NCI-H69 (cell line): ENCODE data around the gene PALMD.

Source experiments
- DNase-seq: peaks from one replicate; lab custom pipeline; 2025; lab: John Stamatoyannopoulos, UW

The PALMD gene

GRCh38 chr1:99697580-99697979 is 51.7 kb downstream of the PALMD start:
- no peak for DNase-seq

DNA sequence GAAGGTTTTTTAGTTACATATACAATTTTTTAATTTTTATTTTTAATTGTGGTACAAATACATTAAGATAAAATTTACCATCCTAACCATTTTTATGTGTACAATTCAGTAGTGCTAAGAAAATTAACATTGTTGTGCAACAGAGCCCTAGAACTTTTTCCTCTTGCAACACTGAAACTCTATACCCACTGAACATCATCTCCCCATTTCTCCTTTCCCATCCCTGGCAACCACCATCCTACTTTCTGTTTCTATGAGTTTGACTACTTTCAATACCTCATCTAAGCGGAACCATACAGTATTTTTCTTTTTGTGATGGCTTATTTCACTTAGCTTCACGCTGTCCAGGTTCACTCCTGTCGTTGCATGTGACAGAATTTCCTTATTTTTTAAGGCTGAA is 54.1 kb downstream of the PALMD start:
- no peak for DNase-seq

DNA sequence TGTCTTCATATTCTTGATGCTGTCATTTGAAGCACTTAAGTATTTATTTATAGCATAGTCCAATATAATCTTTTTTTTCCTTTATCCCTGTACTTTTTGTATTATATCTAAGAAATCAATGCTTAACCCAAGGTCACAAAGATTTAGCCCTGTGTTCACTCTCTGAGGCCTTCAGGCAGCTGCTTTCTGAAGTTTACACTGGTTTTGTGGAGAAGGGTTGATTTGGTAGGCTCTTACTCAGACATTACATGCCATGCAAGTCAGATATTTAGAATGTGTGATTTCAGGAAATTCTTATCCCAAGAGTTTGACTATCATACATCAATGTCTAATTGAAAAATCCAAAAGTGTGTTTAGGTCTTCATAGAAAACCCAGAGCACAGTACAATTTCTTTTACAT is 56.3 kb downstream of the PALMD start:
- DNase-seq, result no peak

DNA sequence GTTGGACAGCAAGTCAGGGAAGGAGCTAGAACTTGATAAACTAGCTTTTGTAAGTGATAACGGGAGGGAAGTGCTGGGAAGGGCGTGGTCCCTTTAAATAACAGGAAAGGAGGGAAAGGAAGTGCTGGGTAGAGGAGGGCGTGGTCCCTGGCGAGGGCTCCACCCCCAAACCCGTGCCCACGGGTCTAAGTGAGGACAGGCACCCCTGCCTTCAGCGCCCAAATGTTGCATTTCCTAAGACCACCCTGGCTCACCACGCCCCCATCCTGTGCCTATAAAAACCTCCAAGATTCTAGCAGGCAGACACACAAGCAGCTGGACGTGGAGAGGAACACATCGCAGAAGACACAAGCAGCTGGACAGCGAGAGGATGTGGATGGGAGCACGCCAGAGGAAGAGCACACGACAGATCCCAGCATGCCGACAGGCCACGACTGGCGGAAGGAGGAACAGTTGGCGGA is 58.5 kb downstream of the PALMD start:
- DNase-seq, result peak; percentile 70

DNA sequence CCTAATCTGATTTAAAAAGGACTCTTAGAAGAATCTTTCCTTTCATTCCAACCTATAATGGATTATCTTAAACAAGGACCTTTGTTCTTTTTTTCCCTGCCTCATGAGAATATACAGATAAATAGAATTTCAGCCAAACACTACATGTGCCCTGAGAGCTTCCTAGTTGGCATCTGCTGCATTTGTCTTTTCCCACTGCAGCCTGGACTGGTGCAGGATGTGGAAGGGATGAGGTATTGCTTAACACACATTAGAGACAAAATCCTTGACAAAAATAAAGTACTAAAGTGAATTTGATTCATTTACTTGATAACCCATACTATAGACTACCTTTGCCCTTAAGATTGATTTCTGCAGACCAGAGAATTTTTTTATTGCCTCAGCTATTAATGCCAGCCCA is 59.5 kb downstream of the PALMD start:
- no peak for DNase-seq

GRCh38 chr1:99707535-99708142 is 61.7 kb downstream of the PALMD start:
- peak; percentile 62 for DNase-seq

DNA sequence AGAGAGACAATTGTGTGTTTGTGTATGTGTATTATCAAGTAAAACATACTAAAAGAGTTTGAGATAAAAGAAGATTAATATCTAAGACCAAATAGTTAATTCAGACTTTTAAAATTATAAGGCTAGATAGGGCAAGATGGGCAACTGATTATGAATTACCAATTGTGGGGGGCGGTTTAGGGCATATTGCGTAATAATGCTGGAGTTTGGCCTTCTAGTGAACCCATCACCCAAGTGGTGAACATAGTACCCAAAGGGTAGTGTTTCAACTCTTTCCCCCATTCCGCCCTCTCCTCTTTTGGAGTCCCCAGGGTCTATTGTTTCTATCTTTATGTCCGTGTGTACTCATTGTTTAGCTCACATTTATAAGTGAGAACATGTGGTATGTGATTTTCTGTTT is 65.1 kb downstream of the PALMD start:
- no peak for DNase-seq

- DNase-seq, result no peak
Measured at GRCh38 chr1:99713006-99713405, 67.1 kb downstream of the PALMD start.

DNA sequence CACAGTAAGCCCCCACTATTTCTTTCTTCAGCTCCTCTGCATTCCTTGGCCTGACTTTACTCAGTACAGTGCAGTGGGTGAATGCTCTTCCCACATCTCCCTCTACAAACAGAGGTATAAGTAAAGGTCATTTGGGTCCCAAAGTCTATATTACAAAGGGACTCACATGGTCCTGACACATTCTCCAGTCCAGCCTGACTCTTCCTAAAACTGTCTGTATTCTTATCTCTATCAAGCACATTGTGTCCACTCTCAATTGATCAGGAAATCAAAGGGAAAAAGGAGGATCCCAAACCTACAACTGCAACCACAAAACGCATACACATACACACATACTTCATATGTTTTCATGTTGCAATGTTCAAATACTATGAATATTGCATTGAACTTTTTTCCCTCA is 71.1 kb downstream of the PALMD start:
- no peak for DNase-seq

- no peak for DNase-seq
Measured at GRCh38 chr1:99723251-99723650, 77.3 kb downstream of the PALMD start.

DNA sequence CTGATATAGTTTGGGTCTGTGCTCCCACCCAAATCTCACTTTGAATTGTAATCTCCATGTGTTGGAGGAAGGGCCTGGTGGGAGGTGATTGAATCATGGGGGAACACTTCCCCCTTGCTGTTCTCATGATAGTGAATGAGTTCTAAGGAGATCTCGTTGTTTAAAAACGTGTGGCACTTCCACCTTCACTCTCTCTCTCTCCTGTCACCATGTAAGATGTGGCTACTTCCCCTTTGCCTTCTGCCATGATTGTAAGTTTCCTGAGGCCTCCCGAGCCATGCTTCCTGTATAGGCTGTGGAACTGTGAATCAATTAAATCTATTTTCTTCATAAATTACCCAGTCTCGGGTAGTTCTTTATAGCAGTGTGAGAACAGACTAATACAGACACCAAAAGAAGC is 80.1 kb downstream of the PALMD start:
- DNase-seq, result no peak

GRCh38 chr1:99726407-99726806 is 80.5 kb downstream of the PALMD start:
- DNase-seq, result no peak

GRCh38 chr1:99726818-99727217 is 80.9 kb downstream of the PALMD start:
- DNase-seq, result no peak

DNA sequence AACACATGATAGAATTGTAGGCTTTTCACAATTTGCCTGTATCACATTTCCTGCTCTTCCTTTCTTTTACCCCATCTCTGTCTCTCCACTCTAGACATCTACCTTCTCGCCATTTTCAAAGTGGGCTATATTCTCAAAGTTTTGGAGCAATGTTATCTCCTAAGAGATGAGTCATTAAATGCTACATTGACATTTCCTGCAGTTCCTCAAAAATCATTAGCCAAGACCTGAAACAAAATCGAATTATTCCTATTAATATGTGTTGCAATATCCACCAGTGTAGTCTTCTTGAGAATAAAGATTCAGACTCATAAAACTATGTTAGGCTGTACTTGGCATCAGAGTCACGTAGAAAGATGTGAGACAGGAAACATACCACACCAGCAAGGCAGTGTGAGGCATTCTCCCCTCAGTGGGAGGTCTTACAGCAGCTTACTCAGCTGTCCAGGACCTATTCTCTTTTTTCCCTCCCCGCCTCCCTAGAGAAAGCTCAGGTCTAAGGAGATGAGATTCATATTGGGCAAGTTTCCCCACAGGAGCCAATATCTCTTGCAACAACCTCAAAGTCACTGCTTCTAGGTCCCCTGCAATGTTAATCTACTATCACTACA is 81.8 kb downstream of the PALMD start:
- peak; percentile 70 for DNase-seq

DNA sequence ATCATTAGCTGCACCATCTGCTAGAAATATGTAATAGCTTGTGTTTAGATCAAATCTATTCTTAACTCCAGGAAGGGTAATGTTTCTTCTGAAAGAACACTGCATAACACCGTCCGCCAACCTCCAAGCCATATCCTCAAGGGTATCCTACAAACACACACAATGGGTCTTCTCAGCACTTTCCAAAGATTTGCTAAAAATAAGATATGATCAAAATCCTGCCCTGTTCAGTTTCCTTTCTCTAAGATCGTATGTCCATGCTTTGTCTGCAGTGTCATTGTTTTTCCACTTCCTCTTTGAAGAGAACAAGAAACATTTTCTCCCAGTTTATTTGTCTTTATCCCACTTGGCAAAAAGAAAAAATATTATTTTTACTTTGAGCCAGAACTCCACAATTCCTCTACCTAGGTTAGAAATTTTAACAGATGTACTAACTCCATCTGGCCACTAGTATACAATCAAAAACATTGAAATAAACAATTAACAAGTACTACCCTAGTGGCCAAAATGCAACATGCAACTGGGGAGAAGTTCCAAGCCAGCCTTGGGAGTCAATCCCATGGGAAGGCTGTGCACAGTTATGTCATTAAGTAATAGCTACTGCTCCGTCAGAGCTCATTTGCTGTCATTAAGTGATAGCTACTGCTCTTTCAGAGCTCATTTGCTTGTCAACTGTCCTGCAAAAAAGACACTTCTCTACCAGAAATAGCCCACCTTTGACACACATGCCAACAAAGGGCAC is 82.8 kb downstream of the PALMD start:
- DNase-seq, result peak; percentile 63

DNA sequence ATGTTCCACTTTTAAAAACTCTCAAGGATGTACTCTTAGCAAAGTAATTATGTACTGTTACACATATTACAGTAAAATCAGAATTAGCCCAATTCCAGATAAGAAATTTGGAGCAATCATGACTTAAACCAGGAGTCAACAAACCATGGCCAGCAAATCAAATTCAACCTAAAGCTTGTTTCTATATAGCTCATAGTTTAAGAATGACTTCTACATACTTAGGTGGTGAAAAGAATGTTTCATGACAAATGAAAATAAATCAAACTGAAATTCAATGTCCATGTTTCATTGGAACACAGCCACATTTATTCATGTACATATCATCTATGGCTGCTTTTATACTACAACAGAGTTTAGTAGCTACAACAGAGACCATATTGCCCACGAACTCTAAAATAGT is 85.5 kb downstream of the PALMD start:
- no peak for DNase-seq

DNA sequence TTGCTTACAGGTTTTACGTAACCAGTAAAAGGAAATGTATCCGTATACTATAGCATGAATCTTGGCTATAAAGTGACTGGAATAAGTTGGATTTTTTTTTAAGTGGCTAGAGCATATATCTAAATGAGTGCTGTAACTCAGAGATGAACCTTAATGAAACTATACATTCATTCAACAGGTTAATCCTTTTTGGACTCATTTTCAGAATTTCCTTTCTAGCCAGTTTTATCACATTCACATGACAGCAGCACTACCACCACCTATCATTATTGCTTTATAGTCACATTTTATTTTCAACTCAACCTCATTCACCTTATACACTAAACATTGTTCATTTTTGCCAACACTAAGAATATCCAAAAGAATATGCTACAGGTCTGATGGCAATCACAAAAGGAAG is 89.9 kb downstream of the PALMD start:
- no peak for DNase-seq

GRCh38 chr1:99737016-99737415 is 91.1 kb downstream of the PALMD start:
- DNase-seq, result peak; percentile 73

DNA sequence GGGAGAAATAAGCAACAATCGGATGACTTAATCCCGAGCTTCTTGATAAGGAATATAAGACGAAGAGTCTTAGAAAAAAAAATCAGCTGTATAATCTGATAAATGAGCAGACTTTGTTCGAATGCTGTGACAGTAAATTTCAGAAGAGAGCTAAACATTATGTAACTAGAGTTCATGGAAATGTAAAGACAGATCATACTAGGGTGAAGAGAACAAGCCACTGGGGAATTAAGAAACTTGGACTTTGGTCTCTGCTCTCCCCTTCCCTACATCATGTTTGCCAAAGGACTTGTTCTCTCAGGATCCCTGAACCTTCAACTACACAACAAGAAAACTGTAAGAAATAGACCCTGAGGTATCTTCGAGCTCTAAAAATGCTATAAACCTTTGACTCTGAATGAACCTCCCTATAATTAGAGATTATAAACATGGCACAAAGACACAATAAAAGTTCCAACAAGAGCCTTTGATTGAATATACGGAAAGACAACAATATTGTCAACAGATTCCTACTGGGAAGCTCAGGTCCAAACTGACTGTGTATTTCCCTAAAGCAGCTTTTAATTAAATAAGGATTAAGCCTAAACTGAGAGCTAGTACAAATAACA is 93.0 kb downstream of the PALMD start:
- DNase-seq, result peak; percentile 34

GRCh38 chr1:99740141-99740540 is 94.2 kb downstream of the PALMD start:
- DNase-seq, result no peak
